HepG2 (cell line): Measurements from ENCODE around the gene OS9. TPM values are rescaled to one million over a fixed set of nuclear protein-coding genes. Genes with fewer than 3 reads are reported as not detected.

Experiments used
- FOXM1 ChIP-seq: sonication (generic); formaldehyde crosslinking; IDR thresholded peaks from 2 replicates; pipeline ENCODE4 v1.5.0; 2020; ENCODE audit warnings: missing genetic modification reagents
- HES4 ChIP-seq: sonication (generic); formaldehyde crosslinking; IDR thresholded peaks from 2 replicates; pipeline ENCODE4 v1.9.0; 2021; ENCODE audit warnings: mild to moderate bottlenecking, missing genetic modification reagents, borderline replicate concordance
- LRRFIP1 ChIP-seq: sonication (generic); formaldehyde crosslinking; conservative IDR thresholded peaks from 2 replicates; pipeline ENCODE4 v1.4.0; 2020; ENCODE audit warnings: missing genetic modification reagents
- RNF2 ChIP-seq: fragments of 450-650 bp; conservative IDR thresholded peaks from 2 replicates; pipeline ENCODE4 v1.6.1; 2016; ENCODE audit warnings: low read depth
- ZFP37 ChIP-seq: sonication (generic); formaldehyde crosslinking; IDR thresholded peaks from 2 replicates; pipeline ENCODE4 v1.4.0; 2020; ENCODE audit warnings: missing genetic modification reagents, borderline replicate concordance
- ZNF30 ChIP-seq: sonication (generic); formaldehyde crosslinking; IDR thresholded peaks from 2 replicates; pipeline ENCODE4 v1.5.0; 2020; ENCODE audit warnings: mild to moderate bottlenecking, missing genetic modification reagents
- ZNF501 ChIP-seq: sonication (generic); formaldehyde crosslinking; IDR thresholded peaks from 2 replicates; pipeline ENCODE4 v1.5.1; 2020; ENCODE audit warnings: mild to moderate bottlenecking, moderate library complexity, missing genetic modification reagents
- ZNF780A ChIP-seq: sonication (generic); formaldehyde crosslinking; IDR thresholded peaks from 2 replicates; pipeline ENCODE4 v1.8.0; 2022; ENCODE audit warnings: mild to moderate bottlenecking, missing genetic modification reagents, moderate library complexity
- polyA plus RNA-seq, 8 experiments: library from polyadenylated mRNA; depleted of rRNA in 3 of 8; stranded (reverse) in 7 of 8; unstranded in 1 of 8; fragments of >200 nt; fragmentation: Illumina TruSeq in 4 of 8; extraction: Trizol in 4 of 8; gene quantifications; 2 replicates each; pipeline versions ENCODE4 v1.2.1 to v1.2.3, GENCODE V29; 2011 to 2016; ENCODE audit warnings: low read depth in 4 of 8, missing spikeins in 1 of 8, mixed read lengths in 1 of 8; ENCODE audit not compliant: insufficient read depth in 1 of 8
- total RNA-seq, 5 experiments: library from RNA; depleted of rRNA; stranded (reverse); fragments of >200 nt; fragmentation: Illumina TruSeq; extraction: Trizol; gene quantifications; 2 replicates each; pipeline ENCODE4 v1.2.3, GENCODE V29; 2016; ENCODE audit warnings: low read depth in 1 of 5
- TF ChIP-seq, protein P1 (sequence below): IDR thresholded peaks from 2 replicates; pipeline ENCODE4 v1.6.1; 2012; ENCODE audit warnings: low read length, improper control_type of control experiment

Gene OS9
- total and polyA plus RNA-seq, 2 of the 13 experiments (the other 11 are each of a cell fraction or from before 2014, with no cell fraction given), result 156 to 206 TPM

GRCh38 chr12:57750561-57751431, 56.9 kb downstream of the OS9 start (continued):
- TF ChIP-seq LRRFIP1 (no peak), HES4 (CRISPR knock-in tag) (no peak), ZNF501 (CRISPR knock-in tag) (no peak), ZFP37 (no peak), ZNF780A (CRISPR knock-in tag) (no peak), FOXM1 (CRISPR knock-in tag) (no peak), ZNF30 (CRISPR knock-in tag) (0 out of 2 replicates have a peak, but pooled peaks have one; percentile 25), RNF2 (no peak)
- TF ChIP-seq, protein P1, sequence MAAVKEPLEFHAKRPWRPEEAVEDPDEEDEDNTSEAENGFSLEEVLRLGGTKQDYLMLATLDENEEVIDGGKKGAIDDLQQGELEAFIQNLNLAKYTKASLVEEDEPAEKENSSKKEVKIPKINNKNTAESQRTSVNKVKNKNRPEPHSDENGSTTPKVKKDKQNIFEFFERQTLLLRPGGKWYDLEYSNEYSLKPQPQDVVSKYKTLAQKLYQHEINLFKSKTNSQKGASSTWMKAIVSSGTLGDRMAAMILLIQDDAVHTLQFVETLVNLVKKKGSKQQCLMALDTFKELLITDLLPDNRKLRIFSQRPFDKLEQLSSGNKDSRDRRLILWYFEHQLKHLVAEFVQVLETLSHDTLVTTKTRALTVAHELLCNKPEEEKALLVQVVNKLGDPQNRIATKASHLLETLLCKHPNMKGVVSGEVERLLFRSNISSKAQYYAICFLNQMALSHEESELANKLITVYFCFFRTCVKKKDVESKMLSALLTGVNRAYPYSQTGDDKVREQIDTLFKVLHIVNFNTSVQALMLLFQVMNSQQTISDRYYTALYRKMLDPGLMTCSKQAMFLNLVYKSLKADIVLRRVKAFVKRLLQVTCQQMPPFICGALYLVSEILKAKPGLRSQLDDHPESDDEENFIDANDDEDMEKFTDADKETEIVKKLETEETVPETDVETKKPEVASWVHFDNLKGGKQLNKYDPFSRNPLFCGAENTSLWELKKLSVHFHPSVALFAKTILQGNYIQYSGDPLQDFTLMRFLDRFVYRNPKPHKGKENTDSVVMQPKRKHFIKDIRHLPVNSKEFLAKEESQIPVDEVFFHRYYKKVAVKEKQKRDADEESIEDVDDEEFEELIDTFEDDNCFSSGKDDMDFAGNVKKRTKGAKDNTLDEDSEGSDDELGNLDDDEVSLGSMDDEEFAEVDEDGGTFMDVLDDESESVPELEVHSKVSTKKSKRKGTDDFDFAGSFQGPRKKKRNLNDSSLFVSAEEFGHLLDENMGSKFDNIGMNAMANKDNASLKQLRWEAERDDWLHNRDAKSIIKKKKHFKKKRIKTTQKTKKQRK, result no peak
